HepG2 (cell line): ENCODE measurements around the gene CCL16. TPM values are rescaled to one million over a fixed set of nuclear protein-coding genes. Genes with fewer than 3 reads are reported as not detected.

Experiments used
- AKAP8 ChIP-seq: sonication (generic); formaldehyde crosslinking; IDR thresholded peaks from 2 replicates; pipeline ENCODE4 v1.5.1; 2020; ENCODE audit warnings: mild to moderate bottlenecking, missing genetic modification reagents
- CREB3 ChIP-seq: sonication (generic); formaldehyde crosslinking; IDR thresholded peaks from 2 replicates; pipeline ENCODE4 v1.5.0; 2020; ENCODE audit warnings: missing genetic modification reagents
- EHMT2 ChIP-seq: fragments of 200-600 bp; sonication (generic); IDR thresholded peaks from 2 replicates; pipeline ENCODE4 v1.7.0; 2017; ENCODE audit warnings: antibody characterized with exemption, low read depth, low read length, borderline replicate concordance
- GTF3A ChIP-seq: sonication (generic); formaldehyde crosslinking; conservative IDR thresholded peaks from 2 replicates; pipeline ENCODE4 v1.4.0; 2020; ENCODE audit warnings: mild to moderate bottlenecking, missing genetic modification reagents
- JUNB ChIP-seq: sonication (generic); formaldehyde crosslinking; IDR thresholded peaks from 2 replicates; pipeline ENCODE4 v1.8.0; 2022; ENCODE audit warnings: missing genetic modification reagents, mild to moderate bottlenecking, borderline replicate concordance
- JUND ChIP-seq: sonication (generic); formaldehyde crosslinking; IDR thresholded peaks from 2 replicates; pipeline ENCODE4 v1.8.0; 2022; ENCODE audit warnings: mild to moderate bottlenecking, missing genetic modification reagents
- POGZ ChIP-seq: sonication (generic); formaldehyde crosslinking; IDR thresholded peaks from 2 replicates; pipeline ENCODE4 v1.4.0; 2020; ENCODE audit warnings: mild to moderate bottlenecking, missing genetic modification reagents
- RFX1 ChIP-seq: fragments of 450-650 bp; IDR thresholded peaks from 2 replicates; pipeline ENCODE4 v1.6.1; 2017
- SOX13 ChIP-seq, 3 experiments: fragments of 450-650 bp in 1 of 3; sonication (generic) in 1 of 3; formaldehyde crosslinking in 1 of 3; IDR thresholded peaks in 2 of 3; conservative IDR thresholded peaks in 1 of 3; 2 replicates each; pipeline versions ENCODE4 v1.5.0 to v1.6.1; 2016 to 2020; ENCODE audit warnings: antibody characterized with exemption in 1 of 3, mild to moderate bottlenecking in 1 of 3, missing compliant biosample characterization in 1 of 3, missing genetic modification reagents in 1 of 3, moderate library complexity in 1 of 3
- ZC3H4 ChIP-seq: sonication (generic); formaldehyde crosslinking; IDR thresholded peaks from 2 replicates; pipeline ENCODE4 v1.4.0; 2020; ENCODE audit warnings: missing genetic modification reagents, borderline replicate concordance
- ZNF276 ChIP-seq: sonication (generic); formaldehyde crosslinking; IDR thresholded peaks from 2 replicates; pipeline ENCODE4 v1.4.0; 2020; ENCODE audit warnings: mild to moderate bottlenecking, low read depth, missing genetic modification reagents
- ZNF3 ChIP-seq: IDR thresholded peaks from 2 replicates; pipeline ENCODE4 v1.7.0; 2017; ENCODE audit warnings: inconsistent platforms
- ZNF318 ChIP-seq: sonication (generic); formaldehyde crosslinking; IDR thresholded peaks from 2 replicates; pipeline ENCODE4 v1.4.0; 2020; ENCODE audit warnings: mild to moderate bottlenecking, missing genetic modification reagents
- ZNF430 ChIP-seq: sonication (generic); formaldehyde crosslinking; IDR thresholded peaks from 2 replicates; pipeline ENCODE4 v1.9.0; 2021; ENCODE audit warnings: mild to moderate bottlenecking, missing genetic modification reagents
- ZNF446 ChIP-seq: sonication (generic); formaldehyde crosslinking; IDR thresholded peaks from 2 replicates; pipeline ENCODE4 v1.5.0; 2020; ENCODE audit warnings: mild to moderate bottlenecking, missing genetic modification reagents
- ZNF644 ChIP-seq: IDR thresholded peaks from 2 replicates; pipeline ENCODE4 v1.6.1; 2016; ENCODE audit warnings: low read depth
- ZNF672 ChIP-seq: sonication (generic); formaldehyde crosslinking; IDR thresholded peaks from 2 replicates; pipeline ENCODE4 v1.8.1; 2022; ENCODE audit warnings: missing genetic modification reagents
- ZNF7 ChIP-seq: IDR thresholded peaks from 2 replicates; pipeline ENCODE4 v1.6.1; 2016; ENCODE audit warnings: missing biosample characterization, missing genetic modification reagents
- ZNF883 ChIP-seq: sonication (generic); formaldehyde crosslinking; IDR thresholded peaks from 2 replicates; pipeline ENCODE4 v1.5.1; 2020; ENCODE audit warnings: mild to moderate bottlenecking, missing genetic modification reagents; ENCODE audit errors: not compliant biosample characterization
- polyA plus RNA-seq, 8 experiments: library from polyadenylated mRNA; depleted of rRNA in 3 of 8; stranded (reverse) in 7 of 8; unstranded in 1 of 8; fragments of >200 nt; fragmentation: Illumina TruSeq in 4 of 8; extraction: Trizol in 4 of 8; gene quantifications; 2 replicates each; pipeline versions ENCODE4 v1.2.1 to v1.2.3, GENCODE V29; 2011 to 2016; ENCODE audit warnings: low read depth in 4 of 8, missing spikeins in 1 of 8, mixed read lengths in 1 of 8; ENCODE audit not compliant: insufficient read depth in 1 of 8
- total RNA-seq, 5 experiments: library from RNA; depleted of rRNA; stranded (reverse); fragments of >200 nt; fragmentation: Illumina TruSeq; extraction: Trizol; gene quantifications; 2 replicates each; pipeline ENCODE4 v1.2.3, GENCODE V29; 2016; ENCODE audit warnings: low read depth in 1 of 5

CCL16 gene
- total and polyA plus RNA-seq, 2 of the 13 experiments (the other 11 are each of a cell fraction or from before 2014, with no cell fraction given): 2.0 to 14.7 TPM

GRCh38 chr17:36001110-36001771 lies 19.9 kb upstream of the CCL16 start, which contains the start of gene CCL15 (continued):
- TF ChIP-seq SOX13 (IDR thresholded peaks at IDR 0.05) (0 out of 2 replicates have a peak, but pooled peaks have one; percentile 6), SOX13 (CRISPR knock-in tag; conservative IDR thresholded peaks at IDR 0.05 in 1 of 2, IDR thresholded peaks at IDR 0.05 in 1 of 2) (no peak), CREB3 (CRISPR knock-in tag) (no peak), GTF3A (no peak), ZNF3 (CRISPR knock-in tag) (no peak), ZNF672 (CRISPR knock-in tag) (no peak), ZNF318 (no peak), JUND (no peak), ZC3H4 (CRISPR knock-in tag) (peak; percentile 93; the same call in 1 of the 2 replicates), ZNF7 (CRISPR knock-in tag) (no peak), ZNF446 (CRISPR knock-in tag) (no peak), RFX1 (no peak), ZNF430 (CRISPR knock-in tag) (no peak), ZNF883 (CRISPR knock-in tag) (no peak), ZNF276 (CRISPR knock-in tag) (no peak), ZNF644 (0 out of 2 replicates have a peak, but pooled peaks have one; percentile 9), EHMT2 (peak; percentile 65; the same call in 1 of the 2 replicates), AKAP8 (CRISPR knock-in tag) (no peak), POGZ (no peak), JUNB (CRISPR knock-in tag) (no peak)
